RWPE1 (cell line): Measurements from ENCODE around the gene KCNA5.

ENCODE experiments used
- CTCF ChIA-PET: fragments of 350-600 bp; sonication (Branson Sonifier 250); formaldehyde crosslinking; extraction: SDS; loops from one replicate; lab custom pipeline; 2021; lab: Yijun Ruan, JAX
- POLR2A ChIA-PET: fragments of 400-600 bp; formaldehyde crosslinking; extraction: SDS; loops from one replicate; lab custom pipeline; 2020; ENCODE audit warnings: antibody characterized with exemption; ENCODE audit not compliant: low non-redundant PET; lab: Yijun Ruan, JAX
- DNase-seq: peaks from one replicate; pipeline ENCODE4 v3.0.0; 2012; ENCODE audit warnings: low spot score
- H3K27ac ChIP-seq: fragments of 450-650 bp; 2 replicates; pipeline ENCODE4 v1.5.1; 2017
- TF ChIP-seq, protein P1 (sequence below): fragments of 450-650 bp; conservative IDR thresholded peaks from 2 replicates; pipeline ENCODE4 v1.5.1; 2017; ENCODE audit warnings: low read depth, mild to moderate bottlenecking

KCNA5 gene

GRCh38 chr12:5072311-5072710 is 28.6 kb downstream of the KCNA5 start:
- H3K27ac ChIP-seq: no peak overlapping the region
- DNase-seq: no peak
- ChIA-PET CTCF (no interaction called here), POLR2A (no interaction called here)
- TF ChIP-seq, protein P1, sequence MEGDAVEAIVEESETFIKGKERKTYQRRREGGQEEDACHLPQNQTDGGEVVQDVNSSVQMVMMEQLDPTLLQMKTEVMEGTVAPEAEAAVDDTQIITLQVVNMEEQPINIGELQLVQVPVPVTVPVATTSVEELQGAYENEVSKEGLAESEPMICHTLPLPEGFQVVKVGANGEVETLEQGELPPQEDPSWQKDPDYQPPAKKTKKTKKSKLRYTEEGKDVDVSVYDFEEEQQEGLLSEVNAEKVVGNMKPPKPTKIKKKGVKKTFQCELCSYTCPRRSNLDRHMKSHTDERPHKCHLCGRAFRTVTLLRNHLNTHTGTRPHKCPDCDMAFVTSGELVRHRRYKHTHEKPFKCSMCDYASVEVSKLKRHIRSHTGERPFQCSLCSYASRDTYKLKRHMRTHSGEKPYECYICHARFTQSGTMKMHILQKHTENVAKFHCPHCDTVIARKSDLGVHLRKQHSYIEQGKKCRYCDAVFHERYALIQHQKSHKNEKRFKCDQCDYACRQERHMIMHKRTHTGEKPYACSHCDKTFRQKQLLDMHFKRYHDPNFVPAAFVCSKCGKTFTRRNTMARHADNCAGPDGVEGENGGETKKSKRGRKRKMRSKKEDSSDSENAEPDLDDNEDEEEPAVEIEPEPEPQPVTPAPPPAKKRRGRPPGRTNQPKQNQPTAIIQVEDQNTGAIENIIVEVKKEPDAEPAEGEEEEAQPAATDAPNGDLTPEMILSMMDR: no peak

DNA sequence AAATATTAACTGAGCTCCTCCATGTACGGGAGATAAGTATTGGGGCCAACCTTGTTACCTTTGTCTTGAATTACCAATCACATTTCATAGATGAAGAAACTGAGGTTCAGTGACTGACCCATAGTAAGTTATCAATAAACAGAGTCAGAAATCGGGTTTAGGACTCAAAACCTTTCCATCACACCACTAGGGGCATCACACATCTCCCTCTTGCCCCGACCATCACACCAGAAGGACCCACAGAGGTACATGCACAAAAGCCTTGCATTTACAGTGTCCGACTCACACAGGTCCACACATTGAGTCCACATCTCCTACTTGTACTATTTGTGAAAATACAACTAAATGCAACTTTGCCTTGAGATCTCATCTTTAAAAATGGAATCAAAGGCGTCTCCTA is 29.4 kb downstream of the KCNA5 start:
- TF ChIP-seq, protein P1: no peak
- no peak for DNase-seq
- H3K27ac ChIP-seq: no peak overlapping the region
- ChIA-PET POLR2A (no interaction called here), CTCF (no interaction called here)

- ChIA-PET POLR2A (no interaction called here), CTCF (no interaction called here)
- no peak for DNase-seq
- no peak overlapping the region for H3K27ac ChIP-seq
- TF ChIP-seq, protein P1: no peak
Observed at GRCh38 chr12:5073853-5074252, 30.2 kb downstream of the KCNA5 start.

GRCh38 chr12:5076761-5077160 is 33.1 kb downstream of the KCNA5 start:
- POLR2A ChIA-PET: no interaction called here
- TF ChIP-seq, protein P1: no peak
- no peak for DNase-seq
- CTCF ChIA-PET: interaction anchor here (0.6 kb wide), 1 partner anchor 27 kb away, joined by 4 read pairs; no protein-coding TSS in a partner anchor
- H3K27ac ChIP-seq: no peak overlapping the region

DNA sequence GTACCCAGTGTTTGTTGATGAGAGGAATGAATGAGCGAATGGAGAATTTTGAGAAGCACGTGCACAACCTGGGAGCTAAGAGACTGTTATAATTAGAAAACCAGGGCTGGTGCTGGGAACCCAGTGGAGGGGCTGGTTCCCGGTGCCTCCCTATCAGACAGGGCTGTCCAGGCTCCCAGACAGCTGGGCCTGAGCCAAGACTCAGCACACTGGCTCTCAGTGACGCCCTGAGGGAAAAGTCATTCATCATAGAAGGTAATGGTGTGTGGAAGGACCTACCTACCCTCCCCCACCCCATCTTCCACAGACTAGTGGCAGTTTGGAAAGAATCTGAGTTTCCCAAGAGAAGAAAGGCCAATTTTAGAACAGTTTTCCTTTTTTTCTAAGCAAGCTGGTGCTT is 34.7 kb downstream of the KCNA5 start:
- TF ChIP-seq, protein P1: no peak
- ChIA-PET POLR2A (no interaction called here), CTCF (interaction anchor here (0.7 kb wide), 1 partner anchor 223 kb away, joined by 4 read pairs; no protein-coding TSS in a partner anchor)
- DNase-seq: no peak
- H3K27ac ChIP-seq: no peak overlapping the region

- POLR2A ChIA-PET: no interaction called here
- H3K27ac ChIP-seq: no peak overlapping the region
- TF ChIP-seq, protein P1: no peak
- CTCF ChIA-PET: interaction anchor here (0.6 to 1.0 kb wide), 4 partner anchors 9 to 1392 kb away, joined by 3 to 5 read pairs (median 4); no protein-coding TSS in a partner anchor
- no peak for DNase-seq
Observed at GRCh38 chr12:5081016-5081415, 37.3 kb downstream of the KCNA5 start.
